AG04450 (cell line): ENCODE measurements around the gene PAF1. TPM values are rescaled to one million over a fixed set of nuclear protein-coding genes. Genes with fewer than 3 reads are reported as not detected.
A peak's percentile ranks its signal among the peaks of the same experiment; 100 is the strongest.

Experiments used
- CTCF ChIA-PET: fragments of 300-600, 350-600 bp; formaldehyde crosslinking; extraction: SDS; loops from one replicate; lab custom pipeline; 2022; ENCODE audit warnings: antibody characterized with exemption, inconsistent platforms; lab: Charles Lee
- POLR2A ChIA-PET: fragments of 350-600 bp; formaldehyde crosslinking; extraction: SDS; loops from one replicate; lab custom pipeline; 2021; ENCODE audit warnings: antibody characterized with exemption, inconsistent platforms; lab: Yijun Ruan, JAX
- DNase-seq: peaks from one replicate; pipeline ENCODE4 v3.0.0-alpha.2; 2011; ENCODE audit warnings: low read depth, low spot score
- H3K27ac ChIP-seq: one replicate; pipeline ENCODE4 v1.5.1; 2012; ENCODE audit warnings: low read depth, low read length, control low read depth
- H3K27me3 ChIP-seq: one replicate; pipeline ENCODE4 v1.6.0; 2012; ENCODE audit warnings: low read length; ENCODE audit not compliant: control insufficient read depth, insufficient read depth
- H3K4me3 ChIP-seq: 2 replicates; pipeline ENCODE4 v1.5.1; 2011; ENCODE audit warnings: mild to moderate bottlenecking, low read depth, low read length, control low read depth
- H3K9me3 ChIP-seq: 2 replicates; pipeline ENCODE4 v1.5.1; 2012; ENCODE audit warnings: low read length; ENCODE audit not compliant: control insufficient read depth, insufficient read depth
- CTCF ChIP-seq: IDR thresholded peaks from 2 replicates; pipeline ENCODE4 v1.5.1; 2011; ENCODE audit warnings: low read depth, low read length, control low read depth, inconsistent platforms
- polyA plus RNA-seq: library from polyadenylated mRNA; depleted of rRNA; stranded (reverse); fragments of >200 nt; gene quantifications from 2 replicates; pipeline ENCODE4 v1.2.3, GENCODE V29; 2011

Gene PAF1
- polyA plus RNA-seq, 1 experiment: 60.5 TPM

- TF ChIP-seq CTCF: no peak
- CTCF ChIA-PET: interaction anchor here (0.8 to 1.4 kb wide), 2 partner anchors 17 to 46 kb away, joined by 4 read pairs; no protein-coding TSS in a partner anchor
- Histone ChIP-seq H3K9me3 (no peaks in the 10 kb centered on the region), H3K27ac (peak overlapping the region; percentile 99), H3K27me3 (no peaks in the 10 kb centered on the region), H3K4me3 (no peak overlapping the region)
- POLR2A ChIA-PET: interaction anchor here (0.6 to 2.3 kb wide), 10 partner anchors 9 to 431 kb away, joined by 3 to 12 read pairs (median 5); partner anchors contain the start of genes MED29, PLEKHG2, TIMM50 and ZFP36
- DNase-seq: peak; percentile 85
Measured at GRCh38 chr19:39428283-39429112, 37.6 kb upstream of the PAF1 start.

GRCh38 chr19:39427707-39428106 lies 36.8 kb upstream of the PAF1 start:
- Histone ChIP-seq H3K27me3 (no peaks in the 10 kb centered on the region), H3K9me3 (no peaks in the 10 kb centered on the region), H3K27ac (peak overlapping the region; percentile 99), H3K4me3 (no peak overlapping the region)
- ChIA-PET CTCF (interaction anchor here (0.6 to 1.3 kb wide), 3 partner anchors 14 to 47 kb away, joined by 3 to 4 read pairs (median 3); no protein-coding TSS in a partner anchor), POLR2A (interaction anchor here (1.1 to 4.9 kb wide), 7 partner anchors 8 to 53 kb away, joined by 3 to 43 read pairs (median 6); partner anchors contain the start of genes RPS16 and TIMM50)
- no peak for TF ChIP-seq CTCF
- no peak for DNase-seq

GRCh38 chr19:39426170-39426569 lies 35.3 kb upstream of the PAF1 start:
- Histone ChIP-seq H3K27ac (no peak overlapping the region), H3K9me3 (no peaks in the 10 kb centered on the region), H3K4me3 (no peak overlapping the region), H3K27me3 (no peaks in the 10 kb centered on the region)
- TF ChIP-seq CTCF: no peak
- ChIA-PET POLR2A (interaction anchor here (0.6 to 4.9 kb wide), 3 partner anchors 9 to 556 kb away, joined by 3 to 43 read pairs (median 6); partner anchors contain the start of gene RPS16), CTCF (interaction anchor here (0.7 kb wide), 1 partner anchor 70 kb away, joined by 3 read pairs; no protein-coding TSS in a partner anchor)
- DNase-seq: no peak

GRCh38 chr19:39425744-39426143 lies 34.8 kb upstream of the PAF1 start:
- H3K27ac ChIP-seq: no peak overlapping the region
- no peaks in the 10 kb centered on the region for H3K27me3 ChIP-seq
- H3K9me3 ChIP-seq: no peaks in the 10 kb centered on the region; the same call in 1 of the 2 replicates
- DNase-seq: no peak
- ChIA-PET CTCF (no interaction called here), POLR2A (interaction anchor here (4.9 kb wide), 1 partner anchor 10 kb away, joined by 43 read pairs; the partner anchor contains the start of gene RPS16)
- TF ChIP-seq CTCF: no peak
- no peak overlapping the region for H3K4me3 ChIP-seq
